ENCODE results near the gene SYTL1.
A peak's percentile ranks its signal among the peaks of the same experiment; 100 is the strongest.

Gene SYTL1

DNA sequence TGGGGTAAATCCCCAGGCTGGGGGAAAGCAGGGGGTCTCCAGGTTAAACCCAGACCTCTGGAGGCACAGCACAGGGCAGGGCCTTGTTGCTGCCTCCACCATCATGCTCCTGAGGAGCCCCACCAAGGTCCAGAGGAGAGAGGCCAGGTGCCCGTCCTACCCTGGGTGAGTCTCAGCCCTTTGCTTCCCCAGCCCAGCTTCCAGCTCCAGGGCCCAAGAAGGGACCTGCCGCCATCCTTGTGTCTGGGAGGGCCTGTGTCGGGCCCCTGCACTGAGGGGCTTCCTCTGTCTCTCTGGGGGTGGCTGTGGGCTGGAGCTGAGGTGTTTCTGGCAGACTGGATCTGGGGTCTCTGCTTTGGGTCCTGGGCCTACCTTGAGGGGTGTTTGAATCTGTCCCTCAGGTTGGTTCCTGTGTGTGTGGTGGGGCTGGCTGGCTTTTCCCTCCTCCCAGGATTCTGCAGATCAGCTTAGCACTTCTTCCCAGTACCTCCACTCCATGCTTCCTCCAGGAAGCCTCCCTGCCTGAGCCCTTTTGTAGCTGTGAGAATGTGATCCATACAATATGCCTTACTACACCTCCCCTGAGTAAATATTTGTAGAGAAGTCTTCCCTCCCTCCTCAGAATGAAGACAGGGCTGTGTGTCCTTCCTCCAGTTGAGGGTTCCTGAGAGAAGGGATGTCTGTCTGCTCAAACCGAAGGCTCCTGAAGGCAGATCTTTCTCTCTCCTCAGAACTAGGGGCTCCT is 56.8 kb downstream of the SYTL1 start:
- Histone ChIP-seq H3K27me3 (ENCODE audit: insufficient read depth, poor library complexity, severe bottlenecking) (no peaks in the 10 kb centered on the region), H3K4me3 (replicated peaks; ENCODE audit: insufficient read depth, low read length) (no peak overlapping the region), H3K27ac (replicated peaks) (no peak overlapping the region)
- TF ChIP-seq GABPA (IDR thresholded peaks at IDR 0.05; ENCODE audit: low read depth): no peak
- TF ChIP-seq, protein P1, sequence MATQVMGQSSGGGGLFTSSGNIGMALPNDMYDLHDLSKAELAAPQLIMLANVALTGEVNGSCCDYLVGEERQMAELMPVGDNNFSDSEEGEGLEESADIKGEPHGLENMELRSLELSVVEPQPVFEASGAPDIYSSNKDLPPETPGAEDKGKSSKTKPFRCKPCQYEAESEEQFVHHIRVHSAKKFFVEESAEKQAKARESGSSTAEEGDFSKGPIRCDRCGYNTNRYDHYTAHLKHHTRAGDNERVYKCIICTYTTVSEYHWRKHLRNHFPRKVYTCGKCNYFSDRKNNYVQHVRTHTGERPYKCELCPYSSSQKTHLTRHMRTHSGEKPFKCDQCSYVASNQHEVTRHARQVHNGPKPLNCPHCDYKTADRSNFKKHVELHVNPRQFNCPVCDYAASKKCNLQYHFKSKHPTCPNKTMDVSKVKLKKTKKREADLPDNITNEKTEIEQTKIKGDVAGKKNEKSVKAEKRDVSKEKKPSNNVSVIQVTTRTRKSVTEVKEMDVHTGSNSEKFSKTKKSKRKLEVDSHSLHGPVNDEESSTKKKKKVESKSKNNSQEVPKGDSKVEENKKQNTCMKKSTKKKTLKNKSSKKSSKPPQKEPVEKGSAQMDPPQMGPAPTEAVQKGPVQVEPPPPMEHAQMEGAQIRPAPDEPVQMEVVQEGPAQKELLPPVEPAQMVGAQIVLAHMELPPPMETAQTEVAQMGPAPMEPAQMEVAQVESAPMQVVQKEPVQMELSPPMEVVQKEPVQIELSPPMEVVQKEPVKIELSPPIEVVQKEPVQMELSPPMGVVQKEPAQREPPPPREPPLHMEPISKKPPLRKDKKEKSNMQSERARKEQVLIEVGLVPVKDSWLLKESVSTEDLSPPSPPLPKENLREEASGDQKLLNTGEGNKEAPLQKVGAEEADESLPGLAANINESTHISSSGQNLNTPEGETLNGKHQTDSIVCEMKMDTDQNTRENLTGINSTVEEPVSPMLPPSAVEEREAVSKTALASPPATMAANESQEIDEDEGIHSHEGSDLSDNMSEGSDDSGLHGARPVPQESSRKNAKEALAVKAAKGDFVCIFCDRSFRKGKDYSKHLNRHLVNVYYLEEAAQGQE (IDR thresholded peaks at IDR 0.05; ENCODE audit: insufficient replicate concordance, low read depth): no peak
- no peak for TF ChIP-seq SPI1 (IDR thresholded peaks at IDR 0.05; ENCODE audit: borderline replicate concordance, low read depth)
- TF ChIP-seq POLR2AphosphoS5 (IDR thresholded peaks at IDR 0.05; ENCODE audit: low read depth): no peak
- TF ChIP-seq, protein P2, sequence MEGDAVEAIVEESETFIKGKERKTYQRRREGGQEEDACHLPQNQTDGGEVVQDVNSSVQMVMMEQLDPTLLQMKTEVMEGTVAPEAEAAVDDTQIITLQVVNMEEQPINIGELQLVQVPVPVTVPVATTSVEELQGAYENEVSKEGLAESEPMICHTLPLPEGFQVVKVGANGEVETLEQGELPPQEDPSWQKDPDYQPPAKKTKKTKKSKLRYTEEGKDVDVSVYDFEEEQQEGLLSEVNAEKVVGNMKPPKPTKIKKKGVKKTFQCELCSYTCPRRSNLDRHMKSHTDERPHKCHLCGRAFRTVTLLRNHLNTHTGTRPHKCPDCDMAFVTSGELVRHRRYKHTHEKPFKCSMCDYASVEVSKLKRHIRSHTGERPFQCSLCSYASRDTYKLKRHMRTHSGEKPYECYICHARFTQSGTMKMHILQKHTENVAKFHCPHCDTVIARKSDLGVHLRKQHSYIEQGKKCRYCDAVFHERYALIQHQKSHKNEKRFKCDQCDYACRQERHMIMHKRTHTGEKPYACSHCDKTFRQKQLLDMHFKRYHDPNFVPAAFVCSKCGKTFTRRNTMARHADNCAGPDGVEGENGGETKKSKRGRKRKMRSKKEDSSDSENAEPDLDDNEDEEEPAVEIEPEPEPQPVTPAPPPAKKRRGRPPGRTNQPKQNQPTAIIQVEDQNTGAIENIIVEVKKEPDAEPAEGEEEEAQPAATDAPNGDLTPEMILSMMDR (IDR thresholded peaks at IDR 0.05; ENCODE audit: insufficient read depth, low read length): no peak
- no peak for DNase-seq (ENCODE audit: low read depth in 1 of 2, low spot score in 1 of 2)

DNA sequence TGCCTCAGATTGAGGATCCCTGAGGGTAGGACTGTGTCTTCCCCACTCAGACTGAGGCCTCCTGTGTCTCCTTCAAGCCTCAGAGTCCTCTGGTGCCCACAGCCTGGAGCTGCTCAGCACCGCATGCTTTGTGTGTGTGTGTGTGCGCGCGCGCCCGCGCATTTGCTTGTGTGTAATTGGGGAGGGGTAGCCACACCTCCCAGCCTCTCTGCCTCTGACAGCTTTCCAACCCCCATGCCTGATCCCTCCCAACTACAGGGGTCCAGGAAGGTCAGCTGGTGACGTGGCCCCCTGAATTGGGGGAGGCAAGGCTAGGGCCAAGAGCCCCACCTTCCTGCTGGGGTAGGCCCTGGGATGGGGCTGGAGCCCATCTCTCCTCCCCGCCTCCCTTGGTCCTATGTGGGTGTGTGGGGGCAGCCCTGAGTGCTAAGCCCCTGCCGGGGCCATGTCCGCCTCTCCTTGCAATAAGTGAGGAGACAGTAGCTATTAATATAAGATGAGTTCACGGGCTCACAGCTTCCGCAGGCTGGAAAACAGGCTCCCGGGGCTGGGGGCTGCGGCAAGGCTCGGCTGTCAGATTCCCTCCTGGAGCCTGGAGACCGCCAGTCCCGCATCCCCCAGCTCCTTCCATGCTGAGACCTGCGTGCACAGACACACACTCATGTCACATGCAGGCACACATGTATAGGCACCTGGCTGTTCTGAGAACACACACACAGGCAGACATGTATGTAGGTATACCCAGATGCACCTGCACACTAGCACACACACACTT is 57.6 kb downstream of the SYTL1 start:
- TF ChIP-seq, protein P2 (IDR thresholded peaks at IDR 0.05; ENCODE audit: insufficient read depth, low read length): no peak
- TF ChIP-seq, protein P1 (IDR thresholded peaks at IDR 0.05; ENCODE audit: insufficient replicate concordance, low read depth): no peak
- no peak for TF ChIP-seq POLR2AphosphoS5 (IDR thresholded peaks at IDR 0.05; ENCODE audit: low read depth)
- TF ChIP-seq SPI1 (IDR thresholded peaks at IDR 0.05; ENCODE audit: borderline replicate concordance, low read depth): no peak
- no peak for TF ChIP-seq GABPA (IDR thresholded peaks at IDR 0.05; ENCODE audit: low read depth)
- Histone ChIP-seq H3K27ac (replicated peaks) (no peak overlapping the region), H3K4me3 (replicated peaks; ENCODE audit: insufficient read depth, low read length) (no peak overlapping the region), H3K27me3 (ENCODE audit: insufficient read depth, poor library complexity, severe bottlenecking) (no peaks in the 10 kb centered on the region)
- DNase-seq (ENCODE audit: low read depth in 1 of 2, low spot score in 1 of 2): no peak

DNA sequence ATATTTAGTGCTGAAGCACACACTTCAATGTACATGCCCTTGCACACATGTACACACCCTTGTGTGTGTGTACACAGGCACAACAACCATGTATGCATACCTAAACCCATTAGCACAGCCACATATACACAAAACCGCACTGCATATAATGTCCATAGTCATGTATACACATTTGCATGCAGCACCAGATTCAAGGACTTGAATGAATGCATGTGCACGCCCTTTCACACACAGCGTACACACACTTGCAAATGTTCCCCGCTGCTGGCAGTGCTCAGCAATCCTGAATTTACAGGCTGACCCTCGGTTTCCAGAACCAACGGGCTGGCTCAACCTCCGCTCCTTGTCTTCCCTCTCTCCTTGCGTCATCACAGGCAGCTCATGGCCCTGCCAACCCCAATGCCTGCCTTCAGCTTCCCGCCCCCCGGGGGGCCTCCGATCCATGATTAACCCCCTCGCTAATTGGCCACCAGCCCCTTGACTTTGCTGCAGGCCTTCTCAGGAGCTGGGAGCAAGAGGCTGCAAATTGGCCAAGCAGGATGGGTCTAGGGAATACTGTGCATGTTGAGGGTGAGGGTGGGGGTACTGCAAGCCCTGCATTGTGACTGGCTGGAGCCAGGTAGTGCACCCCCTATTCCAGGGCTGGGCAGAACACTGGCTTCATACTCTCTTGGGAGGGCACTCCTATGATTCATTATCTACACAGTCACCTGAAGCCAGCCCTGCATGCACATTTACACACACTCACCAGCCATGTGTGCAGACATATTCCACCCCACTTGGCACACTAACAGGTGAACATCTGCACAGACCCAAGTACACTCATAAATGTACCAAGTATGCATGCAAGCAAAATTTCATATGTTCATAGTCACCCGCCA is 58.5 kb downstream of the SYTL1 start:
- DNase-seq (ENCODE audit: low read depth in 1 of 2, low spot score in 1 of 2): no peak
- Histone ChIP-seq H3K27me3 (ENCODE audit: insufficient read depth, poor library complexity, severe bottlenecking) (no peaks in the 10 kb centered on the region), H3K27ac (replicated peaks) (no peak overlapping the region), H3K4me3 (replicated peaks; ENCODE audit: insufficient read depth, low read length) (no peak overlapping the region)
- TF ChIP-seq, protein P2 (IDR thresholded peaks at IDR 0.05; ENCODE audit: insufficient read depth, low read length): no peak
- TF ChIP-seq POLR2AphosphoS5 (IDR thresholded peaks at IDR 0.05; ENCODE audit: low read depth): peak; percentile 65

Data from HL-60 (cell line).